Kidney (tissue), 14 donors: Measurements from ENCODE around the gene RNU2-63P. TPM values are rescaled to one million over a fixed set of nuclear protein-coding genes. Genes with fewer than 3 reads are reported as not detected.

Experiments used
- DNase-seq, 5 donors: peaks; one replicate each; pipeline ENCODE4 v3.0.0-alpha.2; 2013 to 2020
- FAIRE-seq: peaks from 2 replicates; lab custom pipeline; 2012; peaks lifted over from hg19 to GRCh38; lab: Jason Lieb, UNC
- H3K27ac ChIP-seq, 2 donors: one replicate each; pipeline ENCODE4 v1.7.0; 2013; ENCODE audit warnings: low read depth in 2 of 2, low read length in 2 of 2, inconsistent platforms in 1 of 2
- H3K27me3 ChIP-seq: one replicate; pipeline ENCODE4 v1.7.1; 2013; ENCODE audit warnings: low read length, inconsistent platforms; ENCODE audit not compliant: control insufficient read depth, insufficient read depth
- H3K36me3 ChIP-seq, 3 donors: one replicate each; pipeline versions ENCODE4 v1.7.0 to v1.7.1; 2013; ENCODE audit warnings: low read length in 3 of 3, control low read depth in 1 of 3, inconsistent platforms in 1 of 3; ENCODE audit not compliant: insufficient read depth in 3 of 3, control insufficient read depth in 2 of 3
- H3K4me1 ChIP-seq, 3 donors: one replicate each; pipeline versions ENCODE4 v1.7.0 to v1.7.1; 2013; ENCODE audit warnings: low read length in 3 of 3, inconsistent platforms in 1 of 3, low read depth in 1 of 3; ENCODE audit not compliant: control insufficient read depth in 2 of 3, insufficient read depth in 2 of 3
- H3K4me3 ChIP-seq, 3 donors: one replicate each; pipeline versions ENCODE4 v1.7.0 to v1.8.1; 2013; ENCODE audit warnings: low read length in 3 of 3, control low read depth in 1 of 3, inconsistent platforms in 1 of 3
- H3K9ac ChIP-seq, 3 donors: one replicate each; pipeline versions ENCODE4 v1.7.0 to v1.7.1; 2013; ENCODE audit warnings: low read length in 3 of 3, control low read depth in 1 of 3, inconsistent platforms in 1 of 3
- H3K9me3 ChIP-seq, 3 donors: one replicate each; pipeline versions ENCODE4 v1.7.0 to v1.7.1; 2013; ENCODE audit warnings: low read length in 3 of 3, control low read depth in 1 of 3, inconsistent platforms in 1 of 3; ENCODE audit not compliant: control insufficient read depth in 2 of 3, insufficient read depth in 1 of 3
- intact Hi-C: fragments of 100-400 bp; cut with DNase I; formaldehyde crosslinking; loops from one replicate; pipeline ENCODE4 v1.11.1; 2022
- polyA plus RNA-seq: library from polyadenylated mRNA; stranded (reverse); fragments of 350-450 nt; fragmentation: Illumina TruSeq; extraction: RNeasy Lipid Tissue Mini Kit (QIAGEN cat#74804); gene quantifications from one replicate; pipeline ENCODE4 v1.2.3, GENCODE V29; 2014; ENCODE audit warnings: low read depth, low replicate concordance; ENCODE audit not compliant: insufficient read depth
- total RNA-seq: library from RNA; stranded (reverse); fragmentation: NEBNext Ultra II Directional; extraction: Animal tissue kit (Norgen Biotek cat#: 25700); gene quantifications from one replicate; pipeline ENCODE4 v1.2.1, GENCODE V29; 2021
- TF ChIP-seq, protein P1 (sequence below): IDR thresholded peaks from 3 replicates; pipeline ENCODE4 v1.5.1; 2012; ENCODE audit warnings: mild to moderate bottlenecking, moderate library complexity, borderline replicate concordance; ENCODE audit not compliant: insufficient read depth; ENCODE audit errors: extremely low read depth
- donor health status: control.
- donor health status: control.
- donor health status: control.
- donor health status: control.
- donor health status: control.
- donor health status: DM: yes; HTN: yes; CAD: no.
- donor health status: Normal renal cell carcinoma (clear cell type).

RNU2-63P gene
- total and polyA plus RNA-seq, 2 donors from 2014 or later = 2.4 TPM; not detected in 1

DNA sequence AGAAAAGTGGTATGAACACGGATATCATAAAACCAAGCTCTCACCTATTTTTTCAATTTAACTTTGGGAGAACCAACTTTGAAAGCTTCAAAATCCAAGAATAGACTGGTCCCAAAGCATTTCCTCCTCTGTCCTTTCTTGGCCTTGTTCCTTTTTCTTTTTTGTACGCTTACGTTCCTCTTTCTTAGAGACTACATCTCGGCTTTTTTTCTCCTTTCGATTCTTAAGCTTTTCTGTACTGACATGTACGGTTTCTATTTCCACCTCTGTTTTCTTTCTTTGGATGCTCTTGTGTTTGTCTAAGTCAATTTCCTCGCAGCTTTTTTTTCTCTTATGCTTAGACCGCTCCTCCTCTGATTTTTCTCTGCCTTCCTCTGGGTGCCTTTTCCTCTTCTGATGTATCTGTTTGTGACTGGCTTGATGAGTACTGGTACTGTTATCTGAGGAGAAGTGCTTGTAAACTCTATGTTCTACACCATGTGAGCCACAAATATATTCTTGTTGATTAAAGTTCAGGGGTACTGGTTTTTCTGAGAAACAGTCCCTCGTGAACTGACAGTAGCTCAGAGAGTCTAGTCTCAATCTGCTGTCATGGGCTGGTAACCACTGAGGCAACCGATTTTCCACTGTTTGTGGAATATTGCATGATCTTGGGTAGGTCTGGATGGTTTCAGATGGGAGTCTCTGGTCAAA lies 11.5 kb upstream of the RNU2-63P start:
- no peak for DNase-seq
- peaks cover 2 to 31% (median 7%) of the 10 kb centered on the region in 3 donors for H3K36me3 ChIP-seq
- no peaks in the 10 kb centered on the region for H3K27me3 ChIP-seq
- no peaks in the 10 kb centered on the region for H3K9me3 ChIP-seq
- H3K27ac ChIP-seq = no peak overlapping the region
- intact Hi-C loops = no loop called here
- no peak for FAIRE-seq
- no peak overlapping the region for H3K9ac ChIP-seq
- H3K4me1 ChIP-seq = no peaks in the 10 kb centered on the region
- TF ChIP-seq, protein P1, sequence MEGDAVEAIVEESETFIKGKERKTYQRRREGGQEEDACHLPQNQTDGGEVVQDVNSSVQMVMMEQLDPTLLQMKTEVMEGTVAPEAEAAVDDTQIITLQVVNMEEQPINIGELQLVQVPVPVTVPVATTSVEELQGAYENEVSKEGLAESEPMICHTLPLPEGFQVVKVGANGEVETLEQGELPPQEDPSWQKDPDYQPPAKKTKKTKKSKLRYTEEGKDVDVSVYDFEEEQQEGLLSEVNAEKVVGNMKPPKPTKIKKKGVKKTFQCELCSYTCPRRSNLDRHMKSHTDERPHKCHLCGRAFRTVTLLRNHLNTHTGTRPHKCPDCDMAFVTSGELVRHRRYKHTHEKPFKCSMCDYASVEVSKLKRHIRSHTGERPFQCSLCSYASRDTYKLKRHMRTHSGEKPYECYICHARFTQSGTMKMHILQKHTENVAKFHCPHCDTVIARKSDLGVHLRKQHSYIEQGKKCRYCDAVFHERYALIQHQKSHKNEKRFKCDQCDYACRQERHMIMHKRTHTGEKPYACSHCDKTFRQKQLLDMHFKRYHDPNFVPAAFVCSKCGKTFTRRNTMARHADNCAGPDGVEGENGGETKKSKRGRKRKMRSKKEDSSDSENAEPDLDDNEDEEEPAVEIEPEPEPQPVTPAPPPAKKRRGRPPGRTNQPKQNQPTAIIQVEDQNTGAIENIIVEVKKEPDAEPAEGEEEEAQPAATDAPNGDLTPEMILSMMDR = no peak
- no peak overlapping the region for H3K4me3 ChIP-seq

DNA sequence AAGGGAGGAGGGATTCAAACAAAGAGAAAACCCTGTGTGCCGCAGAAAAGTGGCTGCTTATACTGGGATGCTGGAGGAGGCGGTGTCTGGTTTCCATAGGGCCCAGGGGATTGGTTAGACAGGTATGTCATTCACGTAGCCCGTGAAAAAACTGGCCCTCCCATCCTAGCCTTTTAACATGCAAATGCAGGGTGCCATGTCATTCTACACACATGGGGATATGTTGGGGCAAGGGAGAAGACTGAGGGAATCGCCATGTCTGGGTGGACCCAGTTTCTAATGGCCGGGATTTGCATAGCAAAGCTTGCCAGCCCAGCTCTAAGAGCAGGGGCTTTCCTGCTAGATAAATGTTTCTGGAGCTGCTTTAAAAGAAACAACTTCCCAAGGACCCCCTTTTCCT lies 8.2 kb upstream of the RNU2-63P start:
- Histone ChIP-seq H3K36me3 (peaks cover 0 to 20% (median 4%) of the 10 kb centered on the region in 3 donors), H3K9me3 (no peaks in the 10 kb centered on the region), H3K27me3 (no peaks in the 10 kb centered on the region), H3K27ac (no peak overlapping the region), H3K9ac (no peak overlapping the region), H3K4me1 (no peaks in the 10 kb centered on the region), H3K4me3 (no peak overlapping the region)
- FAIRE-seq (no peak), DNase-seq (peak in 2 of 5 donors; percentile 3 to 14)
- intact Hi-C loops = no loop called here
- TF ChIP-seq, protein P1 = no peak

DNA sequence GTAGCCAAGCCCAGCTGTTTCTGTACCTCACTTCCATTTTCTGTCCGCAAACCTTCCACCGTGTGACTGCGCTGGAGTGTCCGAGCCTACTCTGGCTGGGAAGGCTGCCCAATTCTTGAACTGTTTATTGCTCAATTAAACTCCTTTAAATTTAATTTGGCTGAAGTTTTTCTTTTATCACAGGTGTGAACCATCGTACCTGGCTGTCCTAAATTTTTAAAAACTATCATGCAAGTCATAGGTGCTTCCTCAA lies 6.2 kb upstream of the RNU2-63P start:
- intact Hi-C loops = no loop called here
- Histone ChIP-seq H3K27ac (no peak overlapping the region), H3K4me3 (no peak overlapping the region), H3K36me3 (peaks cover 0 to 5% (median 0%) of the 10 kb centered on the region in 3 donors), H3K27me3 (no peaks in the 10 kb centered on the region), H3K9ac (no peak overlapping the region), H3K9me3 (no peaks in the 10 kb centered on the region), H3K4me1 (no peaks in the 10 kb centered on the region)
- TF ChIP-seq, protein P1 = no peak
- DNase-seq (no peak), FAIRE-seq (no peak)

DNA sequence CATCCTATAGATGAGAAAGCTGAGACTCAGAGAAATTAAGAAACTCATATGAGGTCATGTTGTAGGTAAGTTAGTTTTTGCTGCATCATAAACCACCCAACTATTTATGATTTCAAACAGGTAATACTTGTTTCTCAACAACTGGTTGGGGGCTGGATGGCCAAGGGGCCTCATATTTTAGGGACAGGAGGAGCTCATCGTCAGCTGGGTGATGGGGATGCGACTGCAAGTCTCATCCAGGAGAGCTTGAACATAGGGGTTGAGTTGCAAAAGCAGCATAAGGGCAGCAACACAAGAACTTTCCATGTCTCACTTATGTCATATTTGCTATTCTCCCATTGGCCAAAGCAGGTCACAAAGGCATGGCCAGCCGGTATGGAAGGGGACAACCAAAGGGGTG lies 3.6 kb upstream of the RNU2-63P start:
- FAIRE-seq (no peak), DNase-seq (no peak)
- TF ChIP-seq, protein P1 = no peak
- intact Hi-C loops = no loop called here
- H3K27me3 ChIP-seq = no peaks in the 10 kb centered on the region
- H3K4me1 ChIP-seq = no peaks in the 10 kb centered on the region
- no peaks in the 10 kb centered on the region for H3K36me3 ChIP-seq
- H3K4me3 ChIP-seq = no peak overlapping the region
- H3K9ac ChIP-seq = no peak overlapping the region
- H3K9me3 ChIP-seq = no peaks in the 10 kb centered on the region
- no peak overlapping the region for H3K27ac ChIP-seq
